Measurements from ENCODE around the gene CATSPER3. TPM values are rescaled to one million over a fixed set of nuclear protein-coding genes. Genes with fewer than 3 reads are reported as not detected.

The CATSPER3 gene
- total RNA-seq, 1 experiment from 2014 or later, result 0.50 TPM

GRCh38 chr5:135029477-135030122 lies 61.9 kb downstream of the CATSPER3 start:
- Histone ChIP-seq H3K4me2 (ENCODE audit: insufficient read depth, insufficient read length, low read length) (peak overlapping the region; percentile 16), H3K18ac (ENCODE audit: insufficient read length, low read depth, low read length) (no peak overlapping the region), H3K9me3 (ENCODE audit: control insufficient read depth, low read depth, low read length) (no peaks in the 10 kb centered on the region), H3K4me1 (ENCODE audit: insufficient read depth, low read length) (no peaks in the 10 kb centered on the region), H2BK5ac (ENCODE audit: insufficient read length, low read length) (no peak overlapping the region), H2AK5ac (ENCODE audit: insufficient read length, low read length) (no peak overlapping the region), H3T11ph (ENCODE audit: low read length) (no peak overlapping the region), H4K8ac (replicated peaks; ENCODE audit: insufficient read length, low read depth, low read length) (no peak overlapping the region), H2BK12ac (ENCODE audit: insufficient read length, low read depth, low read length) (no peak overlapping the region), H4K91ac (ENCODE audit: insufficient read length, low read depth, low read length) (no peak overlapping the region), H4K20me1 (ENCODE audit: control insufficient read depth, insufficient read depth, insufficient read length) (no peaks in the 10 kb centered on the region), H2BK120ac (ENCODE audit: low read depth, low read length, poor library complexity, severe bottlenecking) (no peak overlapping the region), H3K56ac (ENCODE audit: insufficient read length, low read depth, low read length) (no peak overlapping the region), H3K79me2 (ENCODE audit: insufficient read depth, low read length) (no peaks in the 10 kb centered on the region), H3K27ac (ENCODE audit: insufficient read length, low read depth, low read length) (no peak overlapping the region), H3K23ac (ENCODE audit: insufficient read length, low read depth, low read length) (no peak overlapping the region), H2AFZ (ENCODE audit: low read length) (no peak overlapping the region), H3K79me1 (ENCODE audit: insufficient read depth, low read depth, low read length, poor library complexity, severe bottlenecking) (no peaks in the 10 kb centered on the region), H3K14ac (ENCODE audit: insufficient read depth, low read length) (no peak overlapping the region), H3K9ac (ENCODE audit: extremely low read depth, insufficient read length, low read length) (no peak overlapping the region), H2BK15ac (ENCODE audit: low read depth, low read length) (no peak overlapping the region), H4K5ac (ENCODE audit: insufficient read length, low read depth, low read length) (no peak overlapping the region), H3K23me2 (ENCODE audit: insufficient read length, low read depth, low read length, poor library complexity, severe bottlenecking) (peaks cover 8% of the 10 kb centered on the region), H3K4ac (ENCODE audit: low read depth, low read length) (no peak overlapping the region), H3K27me3 (ENCODE audit: insufficient read depth, low read length) (peaks cover 85% of the 10 kb centered on the region), H2BK20ac (ENCODE audit: low read depth, low read length, poor library complexity, severe bottlenecking) (no peak overlapping the region)
- Mint-ChIP-seq H3K9me3 (peaks cover 0 to 10% of the 10 kb centered on the region in 2 experiments; a peak in 2 of 5 replicates), H3K36me3 (ENCODE audit: insufficient read depth in 1 of 3, low read depth in 3 of 3) (no peaks in the 10 kb centered on the region; a peak in 1 of 7 replicates), H3K4me3 (peak overlapping the region in 1 of 2 experiments; percentile 81; a peak in 3 of 5 replicates), H3K27me3 (ENCODE audit: low read depth) (peaks cover 94% of the 10 kb centered on the region), H3K27ac (no peak overlapping the region), H3K4me1 (peaks cover 16 to 46% of the 10 kb centered on the region in 2 experiments)
- no peak for TF ChIP-seq CTCF (conservative IDR thresholded peaks at IDR 0.05)
- DNase-seq, result no peak
- WGBS (ENCODE audit: extremely low coverage, insufficient read length, low lambda C conversion rate), result 100% methylated on average over 1 of the region's 15 CpGs

All from H9 (cell line).